Measurements from ENCODE around the gene PARP8.
"Not testable (repeated sequence)": the region's sequence is repeated elsewhere in the genome, so short reads cannot be mapped to it uniquely, and the experiment has no call there.

The PARP8 gene

GRCh38 chr5:50791813-50792212 lies 125.4 kb downstream of the PARP8 start:
- DNase-seq, result no peak

GRCh38 chr5:50792843-50793242 lies 126.4 kb downstream of the PARP8 start:
- no peak for DNase-seq

GRCh38 chr5:50794812-50795211 lies 128.4 kb downstream of the PARP8 start:
- DNase-seq, result no peak

- DNase-seq, result no peak
Observed at GRCh38 chr5:50798002-50798401, 131.6 kb downstream of the PARP8 start.

DNA sequence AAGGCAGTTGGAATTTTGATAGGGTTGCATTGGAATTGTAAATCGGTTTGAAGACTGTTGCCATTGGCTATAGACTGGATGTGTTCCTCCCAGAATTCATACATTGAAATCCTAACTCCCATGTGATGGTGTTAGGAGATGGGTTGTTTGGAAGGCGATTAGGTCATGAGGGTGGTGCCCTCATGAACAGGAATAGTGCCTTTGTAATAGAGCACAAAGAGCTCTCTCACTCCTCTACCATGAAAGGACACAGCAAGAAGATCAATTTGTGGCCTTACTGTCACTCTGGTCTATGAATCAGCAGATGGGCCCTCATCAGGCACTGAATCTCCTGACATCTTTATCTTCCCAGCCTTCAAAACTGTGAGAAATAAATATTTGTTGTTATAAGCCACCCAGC lies 133.2 kb downstream of the PARP8 start:
- no peak for DNase-seq

GRCh38 chr5:50800410-50800809 lies 134.0 kb downstream of the PARP8 start:
- DNase-seq, result no peak

GRCh38 chr5:50807661-50808060 lies 141.2 kb downstream of the PARP8 start:
- DNase-seq, result no peak

- no peak for DNase-seq
Observed at GRCh38 chr5:50808406-50808805, 142.0 kb downstream of the PARP8 start.

- DNase-seq, result not testable (repeated sequence)
Observed at GRCh38 chr5:50811746-50812145, 145.3 kb downstream of the PARP8 start.

GRCh38 chr5:50813691-50814090 lies 147.3 kb downstream of the PARP8 start:
- no peak for DNase-seq

- no peak for DNase-seq
Observed at GRCh38 chr5:50814556-50814955, 148.1 kb downstream of the PARP8 start.

DNA sequence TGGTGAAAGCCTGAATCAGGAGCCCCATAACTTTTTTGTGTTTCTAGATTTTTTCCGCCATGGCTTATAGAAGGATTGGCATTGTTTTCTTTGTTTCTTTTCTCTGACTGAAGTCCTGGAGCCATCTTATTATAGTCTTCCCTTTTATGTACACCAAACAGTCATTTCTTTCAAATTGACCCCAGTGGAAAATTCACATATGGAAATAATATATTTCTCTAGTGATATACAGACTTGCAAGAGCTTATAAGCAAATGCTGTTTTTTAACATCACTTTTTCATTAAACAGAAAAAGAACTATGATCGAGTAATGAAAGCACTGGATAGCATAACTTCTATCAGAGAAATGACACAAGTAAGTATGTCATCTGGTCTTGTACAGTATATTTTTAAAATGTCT lies 155.6 kb downstream of the PARP8 start:
- DNase-seq, result no peak

- DNase-seq, result no peak
Observed at GRCh38 chr5:50822761-50823160, 156.3 kb downstream of the PARP8 start.

GRCh38 chr5:50823568-50823967 lies 157.1 kb downstream of the PARP8 start:
- DNase-seq, result no peak

DNA sequence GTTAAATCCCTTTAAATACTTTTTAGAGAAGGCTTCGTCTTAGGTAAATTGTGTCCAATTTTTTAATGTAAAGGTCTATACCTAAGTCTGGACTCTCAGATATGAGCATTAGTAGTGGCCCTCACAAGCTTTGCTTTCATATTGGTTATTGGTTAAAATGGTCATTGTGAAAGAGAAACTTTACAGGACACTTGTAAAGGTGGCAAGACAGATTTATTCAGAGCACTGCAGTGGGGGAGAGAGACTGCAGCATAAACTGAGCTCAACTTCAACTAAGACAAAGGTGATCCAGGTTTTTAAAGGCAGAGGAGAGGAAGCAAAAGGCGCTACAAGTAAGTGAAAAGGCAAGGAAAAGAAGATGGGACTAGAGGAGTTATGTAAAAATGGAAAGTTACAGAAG lies 157.7 kb downstream of the PARP8 start:
- DNase-seq, result no peak

- DNase-seq, result no peak
Observed at GRCh38 chr5:50827516-50828247, 161.2 kb downstream of the PARP8 start.

- no peak for DNase-seq
Observed at GRCh38 chr5:50829023-50829422, 162.6 kb downstream of the PARP8 start.

DNA sequence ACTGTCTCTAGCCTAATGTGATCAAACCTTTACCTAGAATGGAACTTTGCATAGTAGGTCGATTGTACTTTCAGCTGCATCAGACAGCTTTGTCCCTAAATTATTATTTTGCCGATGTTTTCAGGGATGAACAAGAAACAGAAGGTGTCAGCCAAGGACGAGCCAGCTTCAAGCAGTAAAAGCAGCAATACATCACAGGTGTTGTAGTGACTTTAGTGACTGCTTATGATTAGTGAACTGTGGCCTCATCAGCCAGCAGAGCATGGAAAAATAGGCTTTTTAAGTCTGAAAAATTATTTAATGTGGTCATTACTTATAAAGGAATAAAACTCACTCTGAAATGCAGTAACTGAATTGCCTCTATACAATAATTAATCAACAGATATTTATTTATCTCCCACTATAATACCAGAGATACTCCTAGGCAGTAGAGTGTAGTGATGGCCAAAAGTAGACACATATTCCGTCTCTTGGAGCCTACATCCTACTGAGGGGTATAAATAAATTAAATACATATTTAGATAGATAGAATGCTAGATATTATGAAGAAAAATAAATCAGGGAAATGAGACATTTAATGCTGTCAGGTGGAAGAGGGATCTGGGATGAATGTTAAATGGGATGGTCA lies 166.3 kb downstream of the PARP8 start:
- DNase-seq, result no peak

- DNase-seq, result no peak
Observed at GRCh38 chr5:50836356-50836755, 169.9 kb downstream of the PARP8 start.

DNA sequence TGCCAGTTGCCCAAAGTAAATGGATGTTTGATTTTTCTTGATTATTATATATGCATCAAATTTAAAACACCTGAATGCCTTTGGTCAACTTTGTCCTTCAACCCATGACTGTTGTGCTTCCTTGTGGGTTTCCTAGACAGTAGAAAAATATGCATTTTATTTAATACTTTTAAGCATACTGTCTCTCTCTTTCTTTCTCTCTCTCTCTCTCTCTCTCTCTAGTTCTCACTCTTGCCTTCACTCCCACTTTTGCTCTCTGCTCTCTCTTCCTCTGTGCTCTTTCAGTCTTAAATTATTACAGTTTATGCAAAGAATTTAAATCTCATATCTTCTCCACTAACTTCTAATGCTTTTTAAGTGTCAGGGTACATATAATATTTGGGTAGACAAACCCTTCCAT lies 173.0 kb downstream of the PARP8 start:
- no peak for DNase-seq

DNA sequence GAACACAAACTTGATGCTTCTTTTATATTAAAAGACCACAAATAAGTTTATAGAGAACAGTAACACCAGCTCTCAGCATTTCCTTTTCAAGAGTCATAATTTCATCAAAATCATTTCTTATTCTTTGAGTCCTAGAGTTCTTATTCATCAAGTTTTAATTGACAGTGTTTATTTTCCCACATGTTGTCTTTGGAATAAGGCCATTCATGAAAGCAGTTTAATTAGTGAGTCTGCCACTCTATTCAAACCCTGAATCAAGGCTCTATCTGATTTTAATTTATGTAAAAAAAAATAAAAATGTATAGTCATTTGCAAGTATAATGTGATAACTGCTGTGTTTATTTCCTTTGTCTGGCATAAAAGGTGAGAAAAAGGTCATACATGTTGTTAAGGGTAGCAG lies 176.7 kb downstream of the PARP8 start:
- no peak for DNase-seq

DNA sequence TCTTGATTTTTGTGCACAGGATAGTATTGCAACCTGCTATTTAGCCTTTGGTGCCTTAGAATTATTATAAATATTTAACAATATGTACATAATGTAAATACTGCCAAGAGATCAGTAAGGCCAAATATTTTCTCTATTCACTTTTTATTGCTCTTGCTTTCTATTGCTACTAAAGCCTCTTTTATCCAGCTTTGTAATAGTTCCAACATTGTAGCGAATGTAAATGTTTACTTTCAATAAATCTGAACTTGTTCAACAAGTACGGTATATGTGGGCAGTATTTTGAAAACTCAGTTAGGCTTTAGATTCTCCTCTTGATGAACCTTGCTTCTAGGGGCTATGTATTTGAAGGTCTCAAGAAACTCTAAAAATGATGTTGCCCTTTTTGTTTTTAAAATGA lies 179.8 kb downstream of the PARP8 start:
- no peak for DNase-seq

GRCh38 chr5:50849554-50849953 lies 183.1 kb downstream of the PARP8 start:
- no peak for DNase-seq

DNA sequence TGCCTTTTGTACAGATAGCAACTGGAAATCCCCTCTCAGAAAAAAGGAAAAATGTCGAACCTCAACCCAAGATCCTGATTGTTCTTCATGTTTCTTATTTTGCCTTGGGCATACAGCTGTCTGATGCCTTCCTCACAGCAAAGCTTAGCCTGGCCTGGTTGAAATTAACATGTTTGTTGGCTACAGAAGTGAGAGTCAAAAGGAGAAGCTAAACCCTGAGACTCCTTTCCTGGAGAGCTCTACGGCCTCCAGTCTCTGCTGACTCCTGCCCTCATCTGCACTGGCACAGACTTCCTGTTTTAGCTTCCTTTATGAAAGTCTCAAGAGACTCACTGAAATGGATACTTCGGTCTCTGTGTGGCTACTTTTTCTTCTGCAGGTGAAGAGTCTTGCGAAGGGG lies 186.7 kb downstream of the PARP8 start:
- DNase-seq, result no peak

GRCh38 chr5:50854082-50854481 lies 187.6 kb downstream of the PARP8 start:
- DNase-seq, result no peak

All from SHP77 (cell line).